KMS-11 (cell line): ENCODE results near the gene DUSP1.
A peak's percentile ranks its signal among the peaks of the same experiment; 100 is the strongest.

Experiments
- H2AFZ ChIP-seq: fragments of 200-600 bp; sonication (generic); 2 replicates; pipeline ENCODE4 v1.6.1; 2016; ENCODE audit warnings: antibody characterized with exemption, mixed run types, low read depth
- H3K27ac ChIP-seq: fragments of 200-600 bp; sonication (generic); 2 replicates; pipeline ENCODE4 v1.6.1; 2016; ENCODE audit warnings: mild to moderate bottlenecking, mixed run types
- H3K27me3 ChIP-seq: fragments of 200-600 bp; sonication (generic); 2 replicates; pipeline ENCODE4 v1.6.1; 2017; ENCODE audit warnings: mild to moderate bottlenecking, low read depth, mixed run types, moderate library complexity; ENCODE audit not compliant: insufficient read depth
- H3K36me3 ChIP-seq: fragments of 200-600 bp; sonication (generic); 2 replicates; pipeline ENCODE4 v1.6.1; 2017; ENCODE audit warnings: mild to moderate bottlenecking, mixed run types; ENCODE audit not compliant: insufficient read depth
- H3K4me1 ChIP-seq: fragments of 200-600 bp; sonication (generic); 2 replicates; pipeline ENCODE4 v1.6.1; 2016; ENCODE audit warnings: mild to moderate bottlenecking, low read depth, mixed run types; ENCODE audit not compliant: poor library complexity, severe bottlenecking
- H3K4me2 ChIP-seq: fragments of 200-600 bp; sonication (generic); 2 replicates; pipeline ENCODE4 v1.7.0; 2016; ENCODE audit warnings: mild to moderate bottlenecking, mixed run types
- H3K4me3 ChIP-seq: fragments of 200-600 bp; sonication (generic); IDR thresholded peaks from 2 replicates; pipeline ENCODE4 v1.6.1; 2017; ENCODE audit warnings: low read depth, low read length, mixed read lengths; ENCODE audit not compliant: insufficient read depth
- H3K79me2 ChIP-seq: fragments of 200-600 bp; sonication (generic); 2 replicates; pipeline ENCODE4 v1.6.1; 2016; ENCODE audit warnings: low read depth, mixed run types; ENCODE audit not compliant: insufficient read depth
- H3K9ac ChIP-seq: fragments of 200-600 bp; sonication (generic); 2 replicates; pipeline ENCODE4 v1.6.1; 2016; ENCODE audit warnings: mild to moderate bottlenecking, mixed run types
- H4K20me1 ChIP-seq: fragments of 200-600 bp; sonication (generic); 2 replicates; pipeline ENCODE4 v1.6.1; 2016; ENCODE audit warnings: mild to moderate bottlenecking, mixed run types; ENCODE audit not compliant: insufficient read depth
- CTCF ChIP-seq: fragments of 200-600 bp; sonication (generic); conservative IDR thresholded peaks from 2 replicates; pipeline ENCODE4 v1.6.1; 2017; ENCODE audit warnings: low read depth, mild to moderate bottlenecking, antibody characterized with exemption, low read length, moderate library complexity, mixed read lengths

Gene DUSP1

GRCh38 chr5:172770675-172771438 lies at the start of gene DUSP1:
Gene DUSP1, minus strand, starts transcription at chr5:172771195. Its CDS starts 243 bp downstream, at chr5:172770952.
- peaks cover 51% of the 10 kb centered on the region for H3K4me1 ChIP-seq
- peak within 1 kb of the TSS; percentile 99 for H3K9ac ChIP-seq
- peaks cover 32% of the 10 kb centered on the region for H3K79me2 ChIP-seq
- no peaks in the 10 kb centered on the region for H3K27me3 ChIP-seq
- H3K4me3 ChIP-seq: no peak within 1 kb of the TSS
- H3K4me2 ChIP-seq: peak within 1 kb of the TSS; percentile 84
- H2AFZ ChIP-seq: peak within 1 kb of the TSS; percentile 64
- H4K20me1 ChIP-seq: 0 out of 2 replicates have a peak, but pooled peaks cover 4% of the 10 kb centered on the region
- no peak for TF ChIP-seq CTCF
- H3K27ac ChIP-seq: peak within 1 kb of the TSS; percentile 98
- H3K36me3 ChIP-seq: no peaks in the 10 kb centered on the region

- no peaks in the 10 kb centered on the region for H3K4me1 ChIP-seq
- H3K79me2 ChIP-seq: no peaks in the 10 kb centered on the region
- H3K36me3 ChIP-seq: no peaks in the 10 kb centered on the region
- TF ChIP-seq CTCF: no peak
- no peaks in the 10 kb centered on the region for H3K27me3 ChIP-seq
- no peaks in the 10 kb centered on the region for H4K20me1 ChIP-seq
- no peak overlapping the region for H3K9ac ChIP-seq
- no peak overlapping the region for H3K27ac ChIP-seq
- no peak overlapping the region for H2AFZ ChIP-seq
- H3K4me3 ChIP-seq: no peak overlapping the region
- no peak overlapping the region for H3K4me2 ChIP-seq
Observed at GRCh38 chr5:172820046-172820767, 49.2 kb upstream of the DUSP1 start.

GRCh38 chr5:172819569-172819968 lies 48.6 kb upstream of the DUSP1 start:
- no peaks in the 10 kb centered on the region for H4K20me1 ChIP-seq
- no peak overlapping the region for H3K27ac ChIP-seq
- TF ChIP-seq CTCF: no peak
- H3K79me2 ChIP-seq: no peaks in the 10 kb centered on the region
- H3K36me3 ChIP-seq: no peaks in the 10 kb centered on the region
- no peaks in the 10 kb centered on the region for H3K27me3 ChIP-seq
- H3K4me2 ChIP-seq: no peak overlapping the region
- no peaks in the 10 kb centered on the region for H3K4me1 ChIP-seq
- H2AFZ ChIP-seq: no peak overlapping the region
- no peak overlapping the region for H3K4me3 ChIP-seq
- H3K9ac ChIP-seq: no peak overlapping the region

GRCh38 chr5:172818081-172818480 lies 47.1 kb upstream of the DUSP1 start:
- H3K27me3 ChIP-seq: no peaks in the 10 kb centered on the region
- no peak overlapping the region for H3K4me3 ChIP-seq
- H2AFZ ChIP-seq: no peak overlapping the region
- TF ChIP-seq CTCF: no peak
- H3K4me2 ChIP-seq: no peak overlapping the region
- no peak overlapping the region for H3K9ac ChIP-seq
- no peaks in the 10 kb centered on the region for H3K4me1 ChIP-seq
- H3K27ac ChIP-seq: no peak overlapping the region
- H3K36me3 ChIP-seq: no peaks in the 10 kb centered on the region
- no peaks in the 10 kb centered on the region for H3K79me2 ChIP-seq
- no peaks in the 10 kb centered on the region for H4K20me1 ChIP-seq
